PC-3 (cell line): ENCODE data around the gene COL9A3. TPM values are rescaled to one million over a fixed set of nuclear protein-coding genes. Genes with fewer than 3 reads are reported as not detected.

ENCODE experiments used
- ATAC-seq: fragments of 200-7000 bp; cut with Tn5 transposase; 2 replicates; pipeline ENCODE4 v1.9.1; 2020; ENCODE audit warnings: mild to moderate bottlenecking, moderate library complexity
- BruUV-seq: library from RNA; stranded (reverse); fragments of 400-500 nt; replicated peaks from 2 replicates; lab custom pipeline; 2021; lab: Mats Ljungman, UMichigan
- CTCF ChIA-PET: fragments of 300-600 bp; sonication (Branson Sonifier 250); formaldehyde crosslinking; loops from one replicate; lab custom pipeline; 2022; ENCODE audit warnings: antibody characterized with exemption; lab: Charles Lee
- POLR2A ChIA-PET: fragments of 300-600 bp; sonication (Branson Sonifier 250); formaldehyde crosslinking; loops from one replicate; lab custom pipeline; 2022; ENCODE audit warnings: antibody characterized with exemption; ENCODE audit not compliant: unreplicated experiment; lab: Charles Lee
- DNase-seq: peaks from one replicate; pipeline ENCODE4 v3.0.0-alpha.2; 2015
- H2AFZ ChIP-seq: fragments of 300-600 bp; sonication (generic); 2 replicates; pipeline ENCODE4 v1.6.0; 2016; ENCODE audit warnings: antibody characterized with exemption, low read length
- H3F3A ChIP-seq: fragments of 300-600 bp; sonication (generic); one replicate; pipeline ENCODE4 v1.6.0; 2017; ENCODE audit warnings: antibody characterized with exemption, low read length, control low read depth, mild to moderate bottlenecking; ENCODE audit not compliant: unreplicated experiment
- H3K27ac ChIP-seq: fragments of 300-600 bp; sonication (generic); 2 replicates; pipeline ENCODE4 v1.5.1; 2016; ENCODE audit warnings: mild to moderate bottlenecking, low read length
- H3K27me3 ChIP-seq: fragments of 300-600 bp; sonication (generic); 2 replicates; pipeline ENCODE4 v1.6.1; 2016; ENCODE audit warnings: low read length, mixed read lengths
- H3K36me3 ChIP-seq: fragments of 300-600 bp; sonication (generic); 2 replicates; pipeline ENCODE4 v1.6.1; 2016; ENCODE audit warnings: low read depth, mixed run types, low read length, mixed read lengths
- H3K4me1 ChIP-seq: fragments of 300-600 bp; sonication (generic); 2 replicates; pipeline ENCODE4 v1.5.1; 2016; ENCODE audit warnings: low read length; ENCODE audit not compliant: insufficient read depth
- H3K4me2 ChIP-seq: fragments of 300-600 bp; sonication (generic); 2 replicates; pipeline ENCODE4 v1.6.0; 2016; ENCODE audit warnings: low read length
- H3K4me3 ChIP-seq: fragments of 300-600 bp; sonication (generic); 2 replicates; pipeline ENCODE4 v1.5.1; 2016; ENCODE audit warnings: mild to moderate bottlenecking, low read length, mixed read lengths
- H3K79me2 ChIP-seq: fragments of 300-600 bp; sonication (generic); 2 replicates; pipeline ENCODE4 v1.6.1; 2017; ENCODE audit warnings: low read length, mixed read lengths
- H3K9ac ChIP-seq: fragments of 300-600 bp; sonication (generic); 2 replicates; pipeline ENCODE4 v1.6.0; 2016; ENCODE audit warnings: mild to moderate bottlenecking, low read length
- H3K9me2 ChIP-seq: fragments of 300-600 bp; sonication (generic); replicated peaks from 2 replicates; pipeline ENCODE4 v1.6.1; 2016; ENCODE audit warnings: mixed run types, low read length, mixed read lengths
- H3K9me3 ChIP-seq: fragments of 300-600 bp; sonication (generic); 2 replicates; pipeline ENCODE4 v1.6.1; 2016; ENCODE audit warnings: low read length, mixed read lengths
- H4K20me1 ChIP-seq: fragments of 300-600 bp; sonication (generic); 2 replicates; pipeline ENCODE4 v1.6.1; 2016; ENCODE audit warnings: low read length, mixed read lengths
- EZH2 ChIP-seq: fragments of 300-600 bp; sonication (generic); IDR thresholded peaks from one replicate; pipeline ENCODE4 v1.6.1; 2017; ENCODE audit warnings: antibody characterized with exemption, mild to moderate bottlenecking, low read length; ENCODE audit not compliant: unreplicated experiment
- EZH2phosphoT487 ChIP-seq: fragments of 300-600 bp; sonication (generic); IDR thresholded peaks from 2 replicates; pipeline ENCODE4 v1.6.1; 2018; ENCODE audit warnings: mild to moderate bottlenecking, antibody characterized with exemption, low read length, borderline replicate concordance
- intact Hi-C: fragments of 100-400 bp; cut with micrococcal nuclease; formaldehyde crosslinking; loops from 2 replicates; pipeline ENCODE4 v1.9.0; 2023
- total RNA-seq: library from RNA; depleted of rRNA; stranded (reverse); fragments of >200 nt; gene quantifications from 2 replicates; pipeline ENCODE4 v1.2.3, GENCODE V29; 2014
- TF ChIP-seq, protein P1 (sequence below): fragments of 300-600 bp; sonication (generic); conservative IDR thresholded peaks from 2 replicates; pipeline ENCODE4 v1.5.1; 2017; ENCODE audit warnings: antibody characterized with exemption, low read depth, mild to moderate bottlenecking, low read length

COL9A3 gene
- total RNA-seq, 1 experiment from 2014 or later, result 14.3 TPM

DNA sequence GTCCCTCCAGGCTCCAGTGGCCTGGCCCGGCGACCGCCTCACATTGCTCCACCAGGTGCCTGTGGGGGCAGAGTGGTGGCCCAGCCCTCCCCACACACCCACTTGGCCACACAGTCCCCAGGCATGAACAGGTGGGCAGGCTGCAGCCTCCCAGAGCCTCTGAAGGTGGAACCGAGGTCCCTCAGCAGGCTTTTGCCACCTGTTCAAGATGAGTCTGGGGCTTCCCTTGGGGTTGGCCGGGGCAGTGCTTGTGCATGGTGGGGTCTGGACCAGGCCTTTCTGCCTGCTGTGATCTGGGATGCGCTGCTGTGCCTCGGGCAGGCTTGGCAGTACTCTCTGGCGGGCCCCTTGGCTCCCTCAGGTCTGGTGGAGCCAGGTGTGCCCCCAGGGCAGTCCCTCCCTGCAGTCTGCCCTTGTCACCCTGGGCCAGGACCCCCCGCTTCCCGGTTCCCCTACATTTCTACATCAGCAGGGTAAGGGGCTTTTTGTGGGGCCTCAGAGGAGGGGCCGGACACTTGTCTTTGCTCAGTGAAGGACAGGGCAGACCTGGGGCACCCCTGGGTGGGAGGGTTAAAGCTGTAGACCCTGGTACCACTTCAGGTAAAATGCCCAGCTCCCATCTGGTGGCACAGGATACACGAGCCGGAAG, 2.7 kb upstream of the COL9A3 start:
- H3K4me3 ChIP-seq, result no peak overlapping the region
- H3K36me3 ChIP-seq, result peaks cover 14% of the 10 kb centered on the region
- no peak overlapping the region for H3K27ac ChIP-seq
- peaks cover 26% of the 10 kb centered on the region for H3K4me1 ChIP-seq
- no peak for ATAC-seq
- intact Hi-C loops, result no loop called here
- DNase-seq, result no peak
- ChIA-PET POLR2A (no interaction called here), CTCF (no interaction called here)
- no peaks in the 10 kb centered on the region for H3K9me2 ChIP-seq
- peaks cover 19% of the 10 kb centered on the region for H3K27me3 ChIP-seq
- no TSS peak for BruUV-seq
- TF ChIP-seq EZH2phosphoT487 (no peak), EZH2 (no peak)
- H2AFZ ChIP-seq, result no peak overlapping the region
- H3F3A ChIP-seq, result no peaks in the 10 kb centered on the region
- H3K9ac ChIP-seq, result no peak overlapping the region
- H4K20me1 ChIP-seq, result no peaks in the 10 kb centered on the region
- no peak overlapping the region for H3K4me2 ChIP-seq
- no peaks in the 10 kb centered on the region for H3K9me3 ChIP-seq
- H3K79me2 ChIP-seq, result no peaks in the 10 kb centered on the region

DNA sequence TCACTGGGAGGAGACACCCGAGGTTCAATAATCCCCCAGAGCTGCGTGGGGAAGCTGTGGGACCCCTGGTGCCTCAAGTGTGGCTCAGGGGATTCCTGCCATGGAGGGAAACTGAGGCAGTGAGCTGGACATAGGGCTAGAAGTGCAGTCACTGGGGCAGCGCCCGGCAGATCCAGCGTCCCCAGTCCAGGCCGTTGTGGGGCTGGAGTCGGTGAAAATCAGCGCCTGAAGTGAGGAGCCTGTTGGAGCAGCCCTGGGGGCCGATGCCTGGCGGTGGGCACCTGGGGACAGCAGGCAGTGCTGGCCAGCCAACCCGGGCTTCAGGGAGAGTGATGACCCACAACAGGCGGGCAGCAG, 2.2 kb upstream of the COL9A3 start:
- Histone ChIP-seq H3K4me1 (peaks cover 31% of the 10 kb centered on the region), H3K27me3 (peaks cover 19% of the 10 kb centered on the region), H3K9me2 (no peaks in the 10 kb centered on the region), H3K27ac (no peak overlapping the region), H3K9me3 (no peaks in the 10 kb centered on the region), H4K20me1 (no peaks in the 10 kb centered on the region), H2AFZ (no peak overlapping the region), H3K4me3 (no peak overlapping the region), H3K79me2 (no peaks in the 10 kb centered on the region), H3K4me2 (no peak overlapping the region), H3F3A (no peaks in the 10 kb centered on the region), H3K36me3 (peaks cover 9% of the 10 kb centered on the region), H3K9ac (no peak overlapping the region)
- ChIA-PET POLR2A (no interaction called here), CTCF (interaction anchor here (0.9 kb wide), 1 partner anchor 47 kb away, joined by 6 read pairs; the partner anchor contains the start of gene TCFL5)
- peak; percentile 1; the same call in 1 of the 2 replicates for ATAC-seq
- TSS peak; percentile 14 for BruUV-seq
- intact Hi-C loops, result no loop called here
- TF ChIP-seq EZH2 (no peak), EZH2phosphoT487 (no peak)
- TF ChIP-seq, protein P1, sequence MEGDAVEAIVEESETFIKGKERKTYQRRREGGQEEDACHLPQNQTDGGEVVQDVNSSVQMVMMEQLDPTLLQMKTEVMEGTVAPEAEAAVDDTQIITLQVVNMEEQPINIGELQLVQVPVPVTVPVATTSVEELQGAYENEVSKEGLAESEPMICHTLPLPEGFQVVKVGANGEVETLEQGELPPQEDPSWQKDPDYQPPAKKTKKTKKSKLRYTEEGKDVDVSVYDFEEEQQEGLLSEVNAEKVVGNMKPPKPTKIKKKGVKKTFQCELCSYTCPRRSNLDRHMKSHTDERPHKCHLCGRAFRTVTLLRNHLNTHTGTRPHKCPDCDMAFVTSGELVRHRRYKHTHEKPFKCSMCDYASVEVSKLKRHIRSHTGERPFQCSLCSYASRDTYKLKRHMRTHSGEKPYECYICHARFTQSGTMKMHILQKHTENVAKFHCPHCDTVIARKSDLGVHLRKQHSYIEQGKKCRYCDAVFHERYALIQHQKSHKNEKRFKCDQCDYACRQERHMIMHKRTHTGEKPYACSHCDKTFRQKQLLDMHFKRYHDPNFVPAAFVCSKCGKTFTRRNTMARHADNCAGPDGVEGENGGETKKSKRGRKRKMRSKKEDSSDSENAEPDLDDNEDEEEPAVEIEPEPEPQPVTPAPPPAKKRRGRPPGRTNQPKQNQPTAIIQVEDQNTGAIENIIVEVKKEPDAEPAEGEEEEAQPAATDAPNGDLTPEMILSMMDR, result no peak
- no peak for DNase-seq

DNA sequence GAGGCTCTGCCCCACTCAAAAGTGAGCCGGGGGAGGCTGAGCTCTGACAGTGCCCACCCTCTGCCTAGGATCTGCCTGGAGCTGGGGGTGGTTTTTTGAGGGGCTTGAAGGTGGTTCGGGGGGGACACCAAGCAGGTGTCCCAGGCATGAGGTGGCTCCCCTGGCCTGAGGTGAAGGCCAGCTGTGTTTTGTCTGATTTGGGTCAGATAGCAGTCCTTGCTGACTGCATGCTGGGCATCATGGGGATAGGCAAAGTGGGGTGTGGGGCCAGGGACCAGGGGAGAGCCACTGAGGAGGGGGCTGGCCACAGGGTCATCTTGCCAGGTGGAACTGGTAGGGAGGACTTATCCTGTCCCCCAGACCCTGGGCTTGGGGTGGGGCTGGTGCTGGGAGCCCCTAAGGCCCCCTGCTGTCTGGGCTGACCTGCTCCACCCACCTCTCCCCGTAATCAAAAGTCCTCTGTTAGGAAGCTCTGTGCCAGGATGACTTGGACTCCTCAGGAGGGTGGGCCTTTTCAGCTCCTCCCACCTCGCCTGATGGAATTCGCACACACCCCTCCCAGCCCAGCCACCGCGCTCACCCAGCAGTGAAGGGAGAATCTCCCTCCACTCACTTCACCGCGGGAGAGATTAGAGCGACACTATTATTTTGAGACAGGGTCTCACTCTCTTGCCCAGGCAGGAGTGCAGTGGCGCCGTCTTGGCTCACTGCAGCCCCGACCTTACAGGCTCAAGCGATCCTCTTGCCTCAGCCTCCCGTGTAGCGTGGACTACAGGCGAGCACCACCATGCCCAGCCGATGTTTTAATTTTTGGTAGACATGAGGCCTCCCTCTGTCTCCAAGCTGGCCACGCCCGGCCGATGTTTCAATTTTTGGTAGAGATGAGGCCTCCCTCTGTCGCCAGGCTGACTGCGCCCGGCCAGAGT, 1.5 kb upstream of the COL9A3 start:
- TF ChIP-seq EZH2 (no peak), EZH2phosphoT487 (no peak)
- TF ChIP-seq, protein P1, result no peak
- Histone ChIP-seq H2AFZ (no peak overlapping the region), H3F3A (no peaks in the 10 kb centered on the region), H3K4me2 (peak overlapping the region; percentile 83), H3K9ac (no peak overlapping the region), H3K36me3 (peaks cover 5% of the 10 kb centered on the region), H4K20me1 (no peaks in the 10 kb centered on the region), H3K9me3 (no peaks in the 10 kb centered on the region), H3K4me1 (peaks cover 33% of the 10 kb centered on the region), H3K9me2 (no peaks in the 10 kb centered on the region), H3K27ac (no peak overlapping the region), H3K27me3 (peaks cover 19% of the 10 kb centered on the region), H3K79me2 (no peaks in the 10 kb centered on the region), H3K4me3 (no peak overlapping the region)
- BruUV-seq, result no TSS peak
- CTCF ChIA-PET, result interaction anchor here (0.9 kb wide), 1 partner anchor 46 kb away, joined by 6 read pairs; the partner anchor contains the start of gene TCFL5
- intact Hi-C loops, result no loop called here
- POLR2A ChIA-PET, result interaction anchor here (0.6 kb wide), 1 partner anchor 77 kb away, joined by 3 read pairs; no protein-coding TSS in a partner anchor
- ATAC-seq (peak; percentile 66), DNase-seq (peak; percentile 69)
